Measurements from ENCODE around the gene ZCCHC24. TPM values are rescaled to one million over a fixed set of nuclear protein-coding genes. Genes with fewer than 3 reads are reported as not detected.

ZCCHC24 gene
- total and polyA plus RNA-seq, 2 of the 8 experiments (the other 6 are each of a cell fraction or from before 2014, with no cell fraction given): 3.9 to 6.9 TPM

GRCh38 chr10:79436066-79436849 lies 9.2 kb downstream of the ZCCHC24 start:
- no peak overlapping the region for H3K4me2 ChIP-seq (ENCODE audit: insufficient read depth in 1 of 2, low read depth in 2 of 2, low read length in 2 of 2)
- H4K5ac ChIP-seq (ENCODE audit: insufficient read length, low read depth, low read length): no peak overlapping the region
- WGBS, 2 experiments (ENCODE audit: extremely low coverage in 1 of 2, insufficient coverage in 1 of 2, insufficient read length in 1 of 2, insufficient replicate concordance in 2 of 2, low coverage in 1 of 2, low lambda C conversion rate in 2 of 2, missing lambda C conversion rate in 1 of 2): 86% methylated on average over 15 of the region's 17 CpGs; no CpG with 5 or more reads in 1 of the 2 experiments
- no peak overlapping the region for H3K23ac ChIP-seq (ENCODE audit: insufficient read length)
- no peak overlapping the region for H2AFZ ChIP-seq (ENCODE audit: low read length)
- no peaks in the 10 kb centered on the region for H4K20me1 ChIP-seq (replicated peaks in 1 of 2; ENCODE audit: control insufficient read depth in 1 of 2, insufficient read depth in 2 of 2, low read length in 2 of 2)
- CTCF ChIA-PET (ENCODE audit: partially characterized antibody): interaction anchor here (0.8 to 2.3 kb wide), 7 partner anchors 8 to 49 kb away, joined by 3 to 7 read pairs (median 4); partner anchors contain the start of gene ZCCHC24
- H3K18ac ChIP-seq (ENCODE audit: extremely low read depth, low read length): no peak overlapping the region
- no peak overlapping the region for H2BK20ac ChIP-seq (ENCODE audit: low read length)
- H3K14ac ChIP-seq (ENCODE audit: insufficient read length): no peak overlapping the region
- H3K27ac ChIP-seq (ENCODE audit: low read depth, low read length): no peak overlapping the region
- no peaks in the 10 kb centered on the region for H3K36me3 ChIP-seq (ENCODE audit: control insufficient read depth in 2 of 4, insufficient read depth in 4 of 4, low read length in 3 of 4)
- no peak overlapping the region for H4K91ac ChIP-seq (replicated peaks; ENCODE audit: insufficient read length, low read length)
- H3K4me1 ChIP-seq (replicated peaks in 1 of 4; ENCODE audit: control insufficient read depth in 3 of 4, insufficient read depth in 4 of 4, low read length in 3 of 4): peaks cover 0 to 11% (median 5%) of the 10 kb centered on the region in 4 experiments; a peak in 4 of 7 replicates
- H2BK5ac ChIP-seq (ENCODE audit: low read depth, low read length): no peak overlapping the region; the same call in 1 of the 2 replicates
- H3K4me3 ChIP-seq (ENCODE audit: extremely low read depth in 1 of 4, insufficient read depth in 2 of 4, low read depth in 3 of 4, low read length in 4 of 4): no peak overlapping the region
- no peaks in the 10 kb centered on the region for H3K27me3 ChIP-seq (replicated peaks in 1 of 4; ENCODE audit: control insufficient read depth in 3 of 4, extremely low read depth in 1 of 4, insufficient read depth in 3 of 4, low read length in 3 of 4)
- H2BK120ac ChIP-seq (replicated peaks; ENCODE audit: low read depth, low read length): no peak overlapping the region
- H3K79me1 ChIP-seq (ENCODE audit: low read depth, low read length): no peaks in the 10 kb centered on the region
- H2BK15ac ChIP-seq (ENCODE audit: low read length): no peak overlapping the region
- H2AK5ac ChIP-seq (ENCODE audit: low read depth, low read length): no peak overlapping the region
- no peak overlapping the region for H3K4ac ChIP-seq (replicated peaks; ENCODE audit: insufficient read length, low read depth, low read length)
- H3K9ac ChIP-seq (replicated peaks in 1 of 4; ENCODE audit: extremely low read depth in 1 of 4, low read depth in 3 of 4, low read length in 3 of 4): no peak overlapping the region
- H2BK12ac ChIP-seq (ENCODE audit: low read depth, low read length): no peak overlapping the region
- DNase-seq (ENCODE audit: low read depth in 1 of 2, low spot score in 2 of 2) (no peak), FAIRE-seq (no peak)
- no peaks in the 10 kb centered on the region for H3K9me3 ChIP-seq (ENCODE audit: insufficient read depth in 2 of 2, low read depth in 1 of 2, low read length in 1 of 2)
- H3K56ac ChIP-seq (replicated peaks; ENCODE audit: insufficient read length, low read depth, low read length): no peak overlapping the region
- H3K79me2 ChIP-seq (ENCODE audit: control insufficient read depth in 1 of 2, insufficient read depth in 2 of 2, low read length in 2 of 2): no peaks in the 10 kb centered on the region
- POLR2A ChIA-PET (ENCODE audit: partially characterized antibody): interaction anchor here (0.7 to 1.8 kb wide), 2 partner anchors 13 to 77 kb away, joined by 3 to 4 read pairs; no protein-coding TSS in a partner anchor
- H4K8ac ChIP-seq (ENCODE audit: extremely low read depth, insufficient read depth, low read length): no peak overlapping the region
- H3K23me2 ChIP-seq (ENCODE audit: low read depth, low read length): no peaks in the 10 kb centered on the region
- TF ChIP-seq CHD2 (IDR thresholded peaks at IDR 0.05; ENCODE audit: low read length) (no peak), SIRT6 (IDR thresholded peaks at IDR 0.05; ENCODE audit: low read length) (no peak), HDAC6 (IDR thresholded peaks at IDR 0.05; ENCODE audit: low read depth, low read length) (no peak), BRCA1 (IDR thresholded peaks at IDR 0.05; ENCODE audit: low read depth, low read length) (no peak), SRF (IDR thresholded peaks at IDR 0.05; ENCODE audit: low read depth, low read length) (no peak), EGR1 (IDR thresholded peaks at IDR 0.05; ENCODE audit: borderline replicate concordance, low read depth, low read length) (no peak), SIN3A (conservative IDR thresholded peaks at IDR 0.05 in 1 of 2, IDR thresholded peaks at IDR 0.05 in 1 of 2; ENCODE audit: low read depth in 1 of 2, low read length in 2 of 2) (no peak), TCF12 (IDR thresholded peaks at IDR 0.05; ENCODE audit: low read depth, low read length) (no peak), SIX5 (IDR thresholded peaks at IDR 0.05; ENCODE audit: low read depth, low read length) (no peak), BACH1 (IDR thresholded peaks at IDR 0.05; ENCODE audit: low read length) (no peak), ATF2 (IDR thresholded peaks at IDR 0.05; ENCODE audit: low read length) (no peak)
